Measurements from ENCODE around the gene GPR135.
"Not testable (repeated sequence)": the region's sequence is repeated elsewhere in the genome, so short reads cannot be mapped to it uniquely, and the experiment has no call there.

Gene GPR135

GRCh38 chr14:59474172-59474571, 9.0 kb upstream of the GPR135 start:
- no peak for DNase-seq

- DNase-seq: peak; percentile 37
Observed at GRCh38 chr14:59464486-59465315, 479 bp downstream of the GPR135 start.

GRCh38 chr14:59463787-59464485, 1.2 kb downstream of the GPR135 start:
- no peak for DNase-seq

- no peak for DNase-seq
Observed at GRCh38 chr14:59461891-59462290, 3.3 kb downstream of the GPR135 start.

- no peak for DNase-seq
Observed at GRCh38 chr14:59460378-59460777, 4.8 kb downstream of the GPR135 start.

GRCh38 chr14:59458486-59458885, 6.7 kb downstream of the GPR135 start:
- DNase-seq: no peak

- no peak for DNase-seq
Observed at GRCh38 chr14:59455411-59455810, 9.8 kb downstream of the GPR135 start.

- no peak for DNase-seq
Observed at GRCh38 chr14:59454139-59454538, 11.0 kb downstream of the GPR135 start.

GRCh38 chr14:59451849-59452248, 13.3 kb downstream of the GPR135 start:
- no peak for DNase-seq

- no peak for DNase-seq
Observed at GRCh38 chr14:59450716-59451115, 14.5 kb downstream of the GPR135 start.

- DNase-seq: not testable (repeated sequence)
Observed at GRCh38 chr14:59448673-59449072, 16.5 kb downstream of the GPR135 start.

GRCh38 chr14:59439256-59439965, 25.8 kb downstream of the GPR135 start:
- DNase-seq: no peak

GRCh38 chr14:59438195-59438647, 27.0 kb downstream of the GPR135 start:
- DNase-seq: no peak

GRCh38 chr14:59435987-59436386, 29.2 kb downstream of the GPR135 start:
- DNase-seq: no peak

- no peak for DNase-seq
Observed at GRCh38 chr14:59435101-59435500, 30.1 kb downstream of the GPR135 start.

GRCh38 chr14:59429790-59430189, 35.4 kb downstream of the GPR135 start:
- DNase-seq: no peak

GRCh38 chr14:59428581-59429012, 36.6 kb downstream of the GPR135 start:
- DNase-seq: no peak

GRCh38 chr14:59427653-59428580, 37.3 kb downstream of the GPR135 start:
- DNase-seq: no peak

- DNase-seq: no peak
Observed at GRCh38 chr14:59425322-59425935, 39.8 kb downstream of the GPR135 start.

- DNase-seq: no peak
Observed at GRCh38 chr14:59424341-59425071, 40.7 kb downstream of the GPR135 start.
